OCI-LY7 (cell line): Measurements from ENCODE around the gene SNAI3. TPM values are rescaled to one million over a fixed set of nuclear protein-coding genes. Genes with fewer than 3 reads are reported as not detected.

Experiments
- BruUV-seq: library from RNA; stranded (reverse); fragments of 400-500 nt; replicated peaks from 2 replicates; lab custom pipeline; 2021; lab: Mats Ljungman, UMichigan
- CTCF ChIA-PET: fragments of 300-600 bp; sonication (Branson Sonifier 250); formaldehyde crosslinking; loops from one replicate; lab custom pipeline; 2022; ENCODE audit warnings: antibody characterized with exemption; ENCODE audit not compliant: unreplicated experiment; lab: Charles Lee
- POLR2A ChIA-PET: fragments of 300-600 bp; sonication (Branson Sonifier 250); formaldehyde crosslinking; loops from one replicate; lab custom pipeline; 2022; ENCODE audit warnings: antibody characterized with exemption; lab: Charles Lee
- DNase-seq: peaks from one replicate; pipeline ENCODE4 v3.0.0-alpha.2; 2015; ENCODE audit warnings: low spot score
- H2AFZ ChIP-seq: fragments of 200-600 bp; sonication (generic), shearing (Covaris generic); 2 replicates; pipeline ENCODE4 v1.6.1; 2014; ENCODE audit warnings: mild to moderate bottlenecking, antibody characterized with exemption, low read length, moderate library complexity
- H3K27ac ChIP-seq: fragments of 200-600 bp; sonication (generic); 2 replicates; pipeline ENCODE4 v1.5.1; 2014; ENCODE audit warnings: mixed run types, low read depth, mild to moderate bottlenecking, moderate library complexity, low read length, inconsistent platforms; ENCODE audit not compliant: poor library complexity, severe bottlenecking
- H3K36me3 ChIP-seq: fragments of 200-600 bp; sonication (generic); 2 replicates; pipeline ENCODE4 v1.6.1; 2014; ENCODE audit warnings: mild to moderate bottlenecking, antibody characterized with exemption, low read length, moderate library complexity, mixed read lengths; ENCODE audit not compliant: insufficient read depth
- H3K4me1 ChIP-seq: fragments of 200-600 bp; sonication (generic); 2 replicates; pipeline ENCODE4 v1.5.1; 2014; ENCODE audit warnings: mild to moderate bottlenecking, low read length; ENCODE audit not compliant: insufficient read depth, poor library complexity, severe bottlenecking
- H3K4me2 ChIP-seq: fragments of 200-600 bp; sonication (generic); 2 replicates; pipeline ENCODE4 v1.6.1; 2014; ENCODE audit warnings: mild to moderate bottlenecking, low read length
- H3K4me3 ChIP-seq: fragments of 200-600 bp; sonication (generic); 2 replicates; pipeline ENCODE4 v1.5.1; 2014; ENCODE audit warnings: mild to moderate bottlenecking, low read depth, low read length; ENCODE audit not compliant: poor library complexity, severe bottlenecking
- H3K79me2 ChIP-seq: fragments of 200-600 bp; sonication (generic); 2 replicates; pipeline ENCODE4 v1.6.1; 2016; ENCODE audit warnings: low read depth, mild to moderate bottlenecking, low read length, moderate library complexity, mixed read lengths; ENCODE audit not compliant: insufficient read depth
- H3K9me2 ChIP-seq: fragments of 200-600 bp; sonication (generic); 2 replicates; pipeline ENCODE4 v1.6.1; 2016; ENCODE audit warnings: mild to moderate bottlenecking, low read length, mixed read lengths; ENCODE audit not compliant: insufficient read depth
- H3K9me3 ChIP-seq: fragments of 200-600 bp; sonication (generic); 2 replicates; pipeline ENCODE4 v1.6.1; 2014; ENCODE audit warnings: mild to moderate bottlenecking, mixed run types, low read length, mixed read lengths
- H4K20me1 ChIP-seq: fragments of 200-600 bp; sonication (generic); 2 replicates; pipeline ENCODE4 v1.6.1; 2014; ENCODE audit warnings: mild to moderate bottlenecking, antibody characterized with exemption, low read length, moderate library complexity, mixed read lengths; ENCODE audit not compliant: insufficient read depth
- CTCF ChIP-seq: fragments of 200-600 bp; sonication (generic); conservative IDR thresholded peaks from 2 replicates; pipeline ENCODE4 v1.5.1; 2014; ENCODE audit warnings: mild to moderate bottlenecking, antibody characterized with exemption, low read length, moderate library complexity, mixed read lengths
- EZH2phosphoT487 ChIP-seq: fragments of 200-600 bp; sonication (generic); IDR thresholded peaks from 2 replicates; pipeline ENCODE4 v1.6.1; 2018; ENCODE audit warnings: low read depth, borderline replicate concordance, mild to moderate bottlenecking, mixed run types, antibody characterized with exemption, low read length, moderate library complexity, mixed read lengths
- intact Hi-C: fragments of 100-400 bp; cut with micrococcal nuclease; formaldehyde crosslinking; loops from one replicate; pipeline ENCODE4 v1.10.0; 2022; ENCODE audit not compliant: unreplicated experiment
- total RNA-seq, 2 experiments: library from RNA; depleted of rRNA in 1 of 2; stranded (reverse); fragments of >200 nt in 1 of 2; shearing (Covaris generic) in 1 of 2; gene quantifications; 2 replicates each; pipeline ENCODE4 v1.2.3, GENCODE V29; 2014 to 2022

Gene SNAI3
- total RNA-seq, 2 experiments from 2014 or later, result 3.1 to 3.3 TPM

GRCh38 chr16:88643644-88643932 lies 42.7 kb downstream of the SNAI3 start:
- H4K20me1 ChIP-seq, result peaks cover 7% of the 10 kb centered on the region; the same call in 1 of the 2 replicates
- POLR2A ChIA-PET, result no interaction called here
- CTCF ChIA-PET, result no interaction called here
- H3K27ac ChIP-seq, result no peak overlapping the region
- H3K9me3 ChIP-seq, result no peaks in the 10 kb centered on the region
- H3K4me3 ChIP-seq, result no peak overlapping the region
- no peak for DNase-seq
- H2AFZ ChIP-seq, result no peak overlapping the region
- intact Hi-C loops, result no loop called here
- H3K9me2 ChIP-seq, result no peaks in the 10 kb centered on the region
- H3K79me2 ChIP-seq, result peaks cover 9% of the 10 kb centered on the region
- no TSS peak for BruUV-seq
- TF ChIP-seq EZH2phosphoT487 (no peak), CTCF (no peak)
- H3K36me3 ChIP-seq, result peaks cover 62% of the 10 kb centered on the region
- no peak overlapping the region for H3K4me2 ChIP-seq
- peaks cover 14% of the 10 kb centered on the region for H3K4me1 ChIP-seq

GRCh38 chr16:88642881-88643643 lies 43.2 kb downstream of the SNAI3 start:
- BruUV-seq, result no TSS peak
- peaks cover 3% of the 10 kb centered on the region; the same call in 1 of the 2 replicates for H4K20me1 ChIP-seq
- H3K27ac ChIP-seq, result no peak overlapping the region
- no peak overlapping the region for H2AFZ ChIP-seq
- intact Hi-C loops, result no loop called here
- ChIA-PET CTCF (no interaction called here), POLR2A (no interaction called here)
- H3K9me2 ChIP-seq, result no peaks in the 10 kb centered on the region
- no peak overlapping the region for H3K4me3 ChIP-seq
- peaks cover 4% of the 10 kb centered on the region; the same call in 1 of the 2 replicates for H3K79me2 ChIP-seq
- no peaks in the 10 kb centered on the region for H3K9me3 ChIP-seq
- no peak overlapping the region for H3K4me2 ChIP-seq
- no peak for TF ChIP-seq EZH2phosphoT487
- no peak for TF ChIP-seq CTCF
- H3K4me1 ChIP-seq, result peaks cover 15% of the 10 kb centered on the region
- H3K36me3 ChIP-seq, result peaks cover 57% of the 10 kb centered on the region
- no peak for DNase-seq

GRCh38 chr16:88640498-88641247 lies 45.6 kb downstream of the SNAI3 start:
- Histone ChIP-seq H3K79me2 (no peaks in the 10 kb centered on the region), H3K9me2 (no peaks in the 10 kb centered on the region), H2AFZ (no peak overlapping the region), H3K36me3 (peaks cover 34% of the 10 kb centered on the region), H3K4me2 (no peak overlapping the region), H3K4me3 (no peak overlapping the region), H3K9me3 (no peaks in the 10 kb centered on the region), H4K20me1 (no peaks in the 10 kb centered on the region), H3K27ac (no peak overlapping the region), H3K4me1 (peaks cover 22% of the 10 kb centered on the region)
- ChIA-PET POLR2A (no interaction called here), CTCF (no interaction called here)
- BruUV-seq, result no TSS peak
- TF ChIP-seq CTCF, result no peak
- TF ChIP-seq EZH2phosphoT487, result no peak
- peak; percentile 42 for DNase-seq
- intact Hi-C loops, result no loop called here
